K562 (cell line): ENCODE data around the gene NUCKS1. TPM values are rescaled to one million over a fixed set of nuclear protein-coding genes. Genes with fewer than 3 reads are reported as not detected.

ENCODE experiments used
- CBFB ChIP-seq: sonication (generic); formaldehyde crosslinking; IDR thresholded peaks from 2 replicates; pipeline ENCODE4 v1.4.0; 2020; ENCODE audit warnings: mild to moderate bottlenecking, missing genetic modification reagents
- CGGBP1 ChIP-seq: fragments of 250-450 bp; sonication (Bioruptor Pico); IDR thresholded peaks from 2 replicates; pipeline ENCODE4 v1.9.0; 2021; ENCODE audit warnings: mild to moderate bottlenecking
- CHAMP1 ChIP-seq: fragments of 450-650 bp; IDR thresholded peaks from 2 replicates; pipeline ENCODE4 v1.6.1; 2016; ENCODE audit warnings: mild to moderate bottlenecking
- FIP1L1 ChIP-seq: fragments of 200-400 bp; formaldehyde crosslinking; IDR thresholded peaks from 2 replicates; pipeline ENCODE4 v1.6.1; 2018; ENCODE audit warnings: mild to moderate bottlenecking, low read depth, low read length; ENCODE audit not compliant: poor library complexity, severe bottlenecking
- FOXP4 ChIP-seq: sonication (generic); formaldehyde crosslinking; IDR thresholded peaks from 2 replicates; pipeline ENCODE4 v1.8.0; 2022; ENCODE audit warnings: mild to moderate bottlenecking, missing genetic modification reagents, borderline replicate concordance
- GTF3C2 ChIP-seq: IDR thresholded peaks from 3 replicates; pipeline ENCODE4 v1.6.1; 2011; ENCODE audit warnings: borderline replicate concordance, mild to moderate bottlenecking, moderate library complexity; ENCODE audit not compliant: insufficient read length; ENCODE audit errors: extremely low read depth
- NBN ChIP-seq: fragments of 450-650 bp; IDR thresholded peaks from 2 replicates; pipeline ENCODE4 v1.6.1; 2016; ENCODE audit warnings: low read depth, mild to moderate bottlenecking
- NFE2 ChIP-seq: IDR thresholded peaks from 2 replicates; pipeline ENCODE4 v1.6.1; 2014; ENCODE audit warnings: antibody characterized with exemption, low read depth
- OTX1 ChIP-seq: fragments of 450-650 bp; formaldehyde crosslinking; IDR thresholded peaks from 2 replicates; pipeline ENCODE4 v1.4.0; 2022; ENCODE audit warnings: mild to moderate bottlenecking
- PHB2 ChIP-seq: fragments of 450-650 bp; IDR thresholded peaks from 2 replicates; pipeline ENCODE4 v1.6.1; 2017; ENCODE audit warnings: low read depth
- POLR2B ChIP-seq: fragments of 450-650 bp; IDR thresholded peaks from 2 replicates; pipeline ENCODE4 v1.6.1; 2018; ENCODE audit warnings: low read depth; ENCODE audit not compliant: partially characterized antibody
- POU5F1 ChIP-seq: fragments of 150-350 bp; IDR thresholded peaks from 2 replicates; pipeline ENCODE4 v1.6.1; 2014; ENCODE audit warnings: borderline replicate concordance, low read length, low read depth, mild to moderate bottlenecking; ENCODE audit not compliant: partially characterized antibody
- SNAPC5 ChIP-seq: fragments of 250-450 bp; sonication (Bioruptor Pico); IDR thresholded peaks from 2 replicates; pipeline ENCODE4 v1.8.0; 2021; ENCODE audit warnings: moderate library complexity, mild to moderate bottlenecking, inconsistent platforms
- ZBED1 ChIP-seq: IDR thresholded peaks from 2 replicates; pipeline ENCODE4 v1.6.1; 2014
- ZBTB17 ChIP-seq: fragments of 450-650 bp; formaldehyde crosslinking; IDR thresholded peaks from 2 replicates; pipeline ENCODE4 v1.4.0; 2020; ENCODE audit warnings: mild to moderate bottlenecking
- ZNF253 ChIP-seq: fragments of 250-450 bp; sonication (Bioruptor Pico); conservative IDR thresholded peaks from 2 replicates; pipeline ENCODE4 v1.6.1; 2021; ENCODE audit warnings: mild to moderate bottlenecking
- ZNF3 ChIP-seq: fragments of 250-450 bp; sonication (Bioruptor Pico); IDR thresholded peaks from 2 replicates; pipeline ENCODE4 v1.5.0; 2021; ENCODE audit warnings: mild to moderate bottlenecking, moderate library complexity
- ZNF511 ChIP-seq: sonication (generic); formaldehyde crosslinking; IDR thresholded peaks from 2 replicates; pipeline ENCODE4 v1.8.0; 2022; ENCODE audit warnings: mild to moderate bottlenecking, missing genetic modification reagents
- polyA plus RNA-seq, 8 experiments: library from polyadenylated mRNA; depleted of rRNA in 4 of 8; stranded (reverse) in 5 of 8; unstranded in 3 of 8; fragments of >200 nt; fragmentation: Nextera tagmentation in 2 of 8; fragmentation: Illumina TruSeq in 1 of 8; extraction: Ambion mirVana in 2 of 8; extraction: Trizol in 1 of 8; gene quantifications; 2 replicates each; pipeline versions ENCODE4 v1.2.1 to v1.2.3, GENCODE V29; 2011 to 2014; ENCODE audit warnings: inconsistent platforms in 1 of 8, missing spikeins in 1 of 8
- total RNA-seq, 7 experiments: library from RNA; depleted of rRNA in 6 of 7; stranded (reverse); fragments of >200 nt in 6 of 7; fragmentation: Illumina TruSeq in 2 of 7; extraction: Trizol in 2 of 7; gene quantifications; 2 replicates each; pipeline versions ENCODE4 v1.2.1 to v1.2.3, GENCODE V29; 2011 to 2021; ENCODE audit warnings: low replicate concordance in 1 of 7
- TF ChIP-seq, protein P1 (sequence below): sonication (generic); formaldehyde crosslinking; IDR thresholded peaks from 2 replicates; pipeline ENCODE4 v1.8.0; 2022; ENCODE audit warnings: mild to moderate bottlenecking, low read depth, missing genetic modification reagents

NUCKS1 gene
- total and polyA plus RNA-seq, 9 of the 15 experiments (the other 6 are each of a cell fraction or from before 2014, with no cell fraction given), result 66.7 to 244 (median 149) TPM

DNA sequence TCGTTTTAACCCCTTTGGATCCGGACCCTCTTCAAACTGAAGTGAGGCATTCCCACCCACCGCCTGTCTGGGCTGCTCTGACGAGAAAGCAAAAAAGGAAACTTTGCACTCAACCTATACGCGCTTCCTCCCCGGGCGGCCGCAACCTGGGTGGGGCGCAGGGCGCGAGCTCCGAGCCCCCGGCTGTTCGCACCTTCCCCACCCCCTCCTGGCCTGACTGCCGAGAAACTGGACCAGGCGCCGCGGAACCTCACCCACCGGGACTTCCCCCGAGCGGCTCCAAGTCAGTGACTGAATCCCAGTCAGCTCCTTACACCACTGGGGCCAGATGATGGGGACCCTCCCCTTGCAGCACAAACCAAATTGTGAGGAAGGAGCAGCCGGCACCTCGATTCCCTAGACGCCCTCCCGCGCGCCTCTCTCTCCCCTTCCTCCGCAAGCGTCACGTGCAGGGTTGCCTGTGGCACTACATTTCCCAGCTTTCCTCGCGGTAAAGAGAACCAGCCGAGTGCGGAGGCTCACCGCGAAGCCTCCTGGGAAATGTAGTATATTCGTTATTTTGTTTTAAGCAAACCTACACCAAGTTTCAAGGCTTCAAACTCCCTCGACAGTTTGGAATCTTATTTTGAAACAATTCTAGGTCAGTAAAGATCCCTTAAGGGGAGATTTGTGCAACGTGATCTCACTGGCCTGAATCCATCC is 25.2 kb upstream of the NUCKS1 start, which contains the start of gene RAB29 (continued):
- TF ChIP-seq, protein P1, sequence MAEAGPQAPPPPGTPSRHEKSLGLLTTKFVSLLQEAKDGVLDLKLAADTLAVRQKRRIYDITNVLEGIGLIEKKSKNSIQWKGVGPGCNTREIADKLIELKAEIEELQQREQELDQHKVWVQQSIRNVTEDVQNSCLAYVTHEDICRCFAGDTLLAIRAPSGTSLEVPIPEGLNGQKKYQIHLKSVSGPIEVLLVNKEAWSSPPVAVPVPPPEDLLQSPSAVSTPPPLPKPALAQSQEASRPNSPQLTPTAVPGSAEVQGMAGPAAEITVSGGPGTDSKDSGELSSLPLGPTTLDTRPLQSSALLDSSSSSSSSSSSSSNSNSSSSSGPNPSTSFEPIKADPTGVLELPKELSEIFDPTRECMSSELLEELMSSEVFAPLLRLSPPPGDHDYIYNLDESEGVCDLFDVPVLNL (CRISPR knock-in tag), result no peak
- TF ChIP-seq CBFB (CRISPR knock-in tag) (no peak), ZNF253 (CRISPR knock-in tag) (no peak), POLR2B (peak; percentile 29), CHAMP1 (no peak), ZBED1 (no peak), PHB2 (no peak), POU5F1 (no peak), SNAPC5 (CRISPR knock-in tag) (no peak), FOXP4 (CRISPR knock-in tag) (no peak), OTX1 (CRISPR knock-in tag) (no peak), ZNF511 (peak; percentile 23; the same call in 1 of the 2 replicates), NBN (no peak; the same call in 1 of the 2 replicates), FIP1L1 (no peak), ZNF3 (CRISPR knock-in tag) (no peak), CGGBP1 (no peak), NFE2 (no peak), ZBTB17 (CRISPR knock-in tag) (peak; percentile 76), GTF3C2 (no peak)
